ENCODE measurements around the gene PTPRE. TPM values are rescaled to one million over a fixed set of nuclear protein-coding genes. Genes with fewer than 3 reads are reported as not detected.

The PTPRE gene
- total RNA-seq, 4 donors from 2014 or later: 10.2 to 46.8 (median 28.8) TPM

DNA sequence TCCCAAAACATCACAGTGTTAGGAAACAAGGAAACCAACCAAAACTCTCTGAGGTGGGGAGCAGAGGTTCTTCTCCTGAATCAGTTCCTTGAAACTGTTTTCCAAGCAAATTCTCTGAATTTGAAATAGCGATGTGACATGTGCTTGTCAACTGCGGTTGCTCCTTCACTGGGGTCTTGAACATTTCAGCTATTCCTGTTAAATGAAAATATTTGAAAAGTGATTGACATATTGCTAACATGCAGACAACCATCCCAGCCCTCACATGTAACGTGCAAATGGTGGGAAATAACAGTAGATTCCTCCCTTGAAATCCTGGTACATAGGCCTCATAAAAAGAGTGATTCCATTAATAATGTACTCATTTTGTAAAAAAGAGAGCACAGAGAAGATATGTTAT lies 203.4 kb downstream of the PTPRE start:
- no peak for DNase-seq (ENCODE audit: low spot score in 2 of 2)
- Histone ChIP-seq H3K9me3 (no peaks in the 10 kb centered on the region), H3K4me1 (no peaks in the 10 kb centered on the region), H3K4me3 (no peak overlapping the region), H3K36me3 (no peaks in the 10 kb centered on the region), H3K27me3 (no peaks in the 10 kb centered on the region), H3K27ac (no peak overlapping the region)
- 97% methylated on average over 3 of the region's 3 CpGs for WGBS
- TF ChIP-seq, protein P1, sequence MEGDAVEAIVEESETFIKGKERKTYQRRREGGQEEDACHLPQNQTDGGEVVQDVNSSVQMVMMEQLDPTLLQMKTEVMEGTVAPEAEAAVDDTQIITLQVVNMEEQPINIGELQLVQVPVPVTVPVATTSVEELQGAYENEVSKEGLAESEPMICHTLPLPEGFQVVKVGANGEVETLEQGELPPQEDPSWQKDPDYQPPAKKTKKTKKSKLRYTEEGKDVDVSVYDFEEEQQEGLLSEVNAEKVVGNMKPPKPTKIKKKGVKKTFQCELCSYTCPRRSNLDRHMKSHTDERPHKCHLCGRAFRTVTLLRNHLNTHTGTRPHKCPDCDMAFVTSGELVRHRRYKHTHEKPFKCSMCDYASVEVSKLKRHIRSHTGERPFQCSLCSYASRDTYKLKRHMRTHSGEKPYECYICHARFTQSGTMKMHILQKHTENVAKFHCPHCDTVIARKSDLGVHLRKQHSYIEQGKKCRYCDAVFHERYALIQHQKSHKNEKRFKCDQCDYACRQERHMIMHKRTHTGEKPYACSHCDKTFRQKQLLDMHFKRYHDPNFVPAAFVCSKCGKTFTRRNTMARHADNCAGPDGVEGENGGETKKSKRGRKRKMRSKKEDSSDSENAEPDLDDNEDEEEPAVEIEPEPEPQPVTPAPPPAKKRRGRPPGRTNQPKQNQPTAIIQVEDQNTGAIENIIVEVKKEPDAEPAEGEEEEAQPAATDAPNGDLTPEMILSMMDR (IDR thresholded peaks at IDR 0.05): no peak
- TF ChIP-seq POLR2A (IDR thresholded peaks at IDR 0.05): no peak
- no peak for TF ChIP-seq EP300 (IDR thresholded peaks at IDR 0.05)
- TF ChIP-seq POLR2AphosphoS5 (IDR thresholded peaks at IDR 0.05): no peak

DNA sequence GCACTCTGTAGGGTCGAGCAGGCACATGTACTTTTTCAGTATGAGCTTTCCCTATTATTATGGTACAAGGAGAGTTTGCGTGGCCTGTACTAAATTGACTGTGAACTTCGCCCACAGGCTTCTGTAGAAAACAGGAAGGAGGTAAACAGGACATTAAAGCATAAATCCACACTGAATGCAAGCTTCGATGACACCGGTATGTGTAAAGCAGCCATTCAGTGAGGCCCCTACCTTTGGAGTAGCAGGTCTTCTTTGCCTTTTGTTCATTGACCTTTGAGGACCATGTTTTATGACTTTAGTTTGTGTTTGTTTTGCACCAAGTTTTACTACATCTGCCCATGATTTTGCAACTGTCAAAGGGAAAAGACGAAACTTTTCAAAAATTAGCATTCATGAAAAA lies 204.8 kb downstream of the PTPRE start:
- H3K27ac ChIP-seq: no peak overlapping the region
- TF ChIP-seq EP300 (IDR thresholded peaks at IDR 0.05) (no peak), POLR2AphosphoS5 (IDR thresholded peaks at IDR 0.05) (no peak), POLR2A (IDR thresholded peaks at IDR 0.05) (no peak)
- TF ChIP-seq, protein P1 (IDR thresholded peaks at IDR 0.05): no peak
- no peak for DNase-seq (ENCODE audit: low spot score in 2 of 2)
- H3K9me3 ChIP-seq: no peaks in the 10 kb centered on the region
- no peaks in the 10 kb centered on the region for H3K4me1 ChIP-seq
- WGBS: 95% methylated on average over 6 of the region's 6 CpGs
- no peaks in the 10 kb centered on the region for H3K27me3 ChIP-seq
- H3K4me3 ChIP-seq: no peak overlapping the region
- H3K36me3 ChIP-seq: no peaks in the 10 kb centered on the region

DNA sequence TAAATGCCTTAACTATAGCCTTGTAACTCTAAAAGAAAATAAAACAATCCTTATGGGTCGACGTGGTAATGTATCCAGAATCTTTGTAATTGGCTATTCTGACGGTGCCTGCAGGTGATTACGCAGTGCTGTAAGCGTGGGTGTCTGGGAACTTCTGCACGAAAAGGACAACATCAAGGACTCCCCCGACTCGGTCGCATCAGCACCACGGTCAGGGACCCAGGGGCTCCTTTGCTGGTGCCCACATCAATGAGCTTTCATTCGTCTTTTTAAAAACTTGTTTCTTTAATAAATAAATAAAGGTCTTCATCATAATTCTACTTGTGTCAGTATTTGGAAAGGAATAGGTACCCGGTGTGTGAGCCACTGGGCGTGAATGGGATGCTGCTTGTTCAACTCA lies 206.1 kb downstream of the PTPRE start:
- Histone ChIP-seq H3K27me3 (no peaks in the 10 kb centered on the region), H3K9me3 (no peaks in the 10 kb centered on the region), H3K27ac (no peak overlapping the region), H3K4me3 (no peak overlapping the region), H3K36me3 (no peaks in the 10 kb centered on the region), H3K4me1 (no peaks in the 10 kb centered on the region)
- DNase-seq (ENCODE audit: low spot score in 2 of 2): no peak
- TF ChIP-seq EP300 (IDR thresholded peaks at IDR 0.05) (no peak), POLR2A (IDR thresholded peaks at IDR 0.05) (no peak), POLR2AphosphoS5 (IDR thresholded peaks at IDR 0.05) (no peak)
- TF ChIP-seq, protein P1 (IDR thresholded peaks at IDR 0.05): no peak
- WGBS: 94% methylated on average over 13 of the region's 13 CpGs

DNA sequence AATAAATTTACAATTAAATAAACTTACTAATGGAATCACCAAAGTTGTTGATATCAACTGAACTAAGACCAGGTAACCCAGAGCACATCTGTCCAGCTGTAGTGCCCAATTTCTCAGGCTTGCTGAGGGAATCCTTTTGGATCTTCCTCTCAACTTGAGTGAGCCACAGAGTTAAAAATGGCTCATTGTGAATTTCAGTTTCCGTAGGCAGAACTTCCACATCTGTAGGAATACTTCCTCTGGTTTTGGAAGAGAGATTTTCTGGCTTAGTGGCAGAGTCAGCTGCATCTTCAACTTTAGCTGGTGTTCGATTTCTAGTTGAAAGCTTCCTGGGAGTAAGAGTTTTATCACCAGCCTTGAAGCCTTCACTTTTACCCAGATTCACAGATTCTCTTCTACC lies 208.0 kb downstream of the PTPRE start:
- Histone ChIP-seq H3K9me3 (no peaks in the 10 kb centered on the region), H3K4me1 (no peaks in the 10 kb centered on the region), H3K27ac (no peak overlapping the region), H3K36me3 (no peaks in the 10 kb centered on the region), H3K27me3 (no peaks in the 10 kb centered on the region), H3K4me3 (no peak overlapping the region)
- TF ChIP-seq, protein P1 (IDR thresholded peaks at IDR 0.05): no peak
- TF ChIP-seq POLR2A (IDR thresholded peaks at IDR 0.05): no peak
- TF ChIP-seq EP300 (IDR thresholded peaks at IDR 0.05): no peak
- 84% methylated on average over 2 of the region's 2 CpGs for WGBS
- no peak for DNase-seq (ENCODE audit: low spot score in 2 of 2)

DNA sequence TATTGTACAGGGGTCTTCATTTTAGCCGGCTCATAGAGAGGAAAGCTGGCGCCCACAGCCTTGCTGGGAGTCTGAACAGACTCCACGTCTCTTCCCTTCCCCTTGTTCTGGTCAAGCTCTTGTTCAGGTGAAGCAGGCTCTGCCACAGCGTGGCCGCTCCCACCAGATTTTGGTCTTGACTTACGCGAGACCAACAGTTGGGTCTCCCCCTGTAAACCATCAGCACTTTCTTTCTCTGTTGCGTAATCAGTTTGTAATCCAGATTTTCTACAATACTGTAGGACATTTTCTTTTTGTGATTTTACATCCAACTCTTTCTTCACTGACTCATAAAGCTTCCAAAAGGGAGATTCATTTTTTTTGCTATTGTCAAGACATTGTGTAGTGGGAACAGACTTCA lies 208.5 kb downstream of the PTPRE start:
- Histone ChIP-seq H3K27ac (no peak overlapping the region), H3K9me3 (no peaks in the 10 kb centered on the region), H3K36me3 (no peaks in the 10 kb centered on the region), H3K27me3 (no peaks in the 10 kb centered on the region), H3K4me1 (no peaks in the 10 kb centered on the region), H3K4me3 (no peak overlapping the region)
- DNase-seq (ENCODE audit: low spot score in 2 of 2): no peak
- TF ChIP-seq, protein P1 (IDR thresholded peaks at IDR 0.05): no peak
- TF ChIP-seq EP300 (IDR thresholded peaks at IDR 0.05): no peak
- TF ChIP-seq POLR2AphosphoS5 (IDR thresholded peaks at IDR 0.05): no peak
- no peak for TF ChIP-seq POLR2A (IDR thresholded peaks at IDR 0.05)
- 96% methylated on average over 8 of the region's 8 CpGs for WGBS
